GM19023 (cell line): Measurements from ENCODE around the gene CENPF.
"Not testable (repeated sequence)": the region's sequence is repeated elsewhere in the genome, so short reads cannot be mapped to it uniquely, and the experiment has no call there.

Experiments
- ATAC-seq: cut with Tn5 transposase; IDR thresholded peaks from one replicate; pipeline ENCODE4 v1.9.1; 2021; ENCODE audit warnings: mild to moderate bottlenecking, moderate library complexity; ENCODE audit not compliant: unreplicated experiment

Gene CENPF

DNA sequence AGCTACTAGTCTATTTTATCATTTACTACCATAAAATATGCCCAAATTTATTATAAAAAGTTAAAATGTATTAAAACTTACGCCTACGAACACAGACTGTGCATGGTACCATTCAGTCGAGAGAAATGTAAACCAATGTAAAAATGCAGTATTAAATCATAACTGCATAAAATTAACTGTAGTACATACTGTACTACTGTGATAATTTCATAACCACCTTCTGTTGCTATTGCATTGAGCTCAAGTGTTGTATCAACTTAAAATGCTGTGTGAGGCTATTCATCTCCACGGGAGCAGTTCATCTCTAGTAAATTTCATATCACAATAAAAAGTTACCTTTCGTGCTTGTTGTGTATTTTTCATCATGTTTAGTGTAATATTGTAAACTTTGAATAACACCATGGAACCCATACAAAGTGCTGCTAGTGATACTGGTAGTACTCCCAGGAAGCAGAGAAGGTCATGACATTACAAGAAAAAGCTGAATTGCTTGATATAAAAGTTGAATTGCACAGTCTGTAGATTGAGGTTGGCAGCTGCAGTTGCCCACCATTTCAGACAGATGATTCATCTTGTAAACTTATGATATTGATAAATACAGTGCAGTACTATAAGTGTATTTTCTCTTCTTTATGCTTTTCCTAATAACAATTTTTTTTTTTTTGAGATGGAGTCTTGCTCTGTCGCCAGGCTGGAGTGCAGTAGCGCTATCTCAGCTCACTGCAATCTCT lies 19.0 kb upstream of the CENPF start:
- ATAC-seq = no peak

DNA sequence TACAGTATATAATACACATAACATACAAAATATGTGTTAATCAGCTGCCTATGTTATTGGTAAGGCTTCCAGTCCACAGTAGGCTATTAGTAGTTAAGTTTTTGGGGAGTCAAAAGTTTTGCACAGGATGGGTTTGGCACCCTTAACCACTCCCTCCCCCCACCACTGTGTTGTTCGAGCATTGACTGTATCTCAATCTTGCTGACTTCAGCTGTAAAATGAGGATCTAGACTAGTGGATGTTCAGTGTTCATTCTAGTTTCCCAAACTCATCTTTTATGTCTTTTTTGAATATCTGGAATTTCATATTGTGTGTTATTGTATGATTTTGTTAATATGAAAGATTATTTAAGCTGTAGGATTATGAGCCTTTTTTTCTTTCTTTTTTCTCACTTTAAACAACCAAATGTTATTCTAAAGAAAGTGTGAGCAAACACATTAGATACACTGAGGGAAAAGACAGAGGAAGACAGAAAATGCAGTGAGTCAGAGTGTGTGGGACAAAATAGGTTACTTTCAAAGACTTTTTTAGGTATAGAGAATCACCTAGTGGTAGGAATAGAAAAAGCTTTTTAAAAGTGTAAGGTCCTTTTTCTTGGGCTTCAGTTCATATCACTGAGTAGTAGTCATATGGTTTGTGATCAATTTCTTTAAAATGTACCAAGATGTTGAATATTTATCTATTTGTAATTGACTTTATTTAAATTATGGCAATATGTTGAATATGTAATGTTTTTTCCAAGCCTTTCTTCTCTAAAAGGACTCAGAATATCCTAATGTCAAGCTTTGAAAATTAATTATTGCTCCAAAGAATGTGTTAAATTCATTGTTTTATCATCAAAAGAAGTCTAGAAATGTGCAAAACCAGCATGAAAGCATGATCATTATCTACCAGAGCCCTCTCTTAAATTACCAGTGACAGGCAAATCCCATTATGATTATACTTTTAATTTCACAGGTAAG lies 17.9 kb upstream of the CENPF start:
- peak; percentile 66 for ATAC-seq

DNA sequence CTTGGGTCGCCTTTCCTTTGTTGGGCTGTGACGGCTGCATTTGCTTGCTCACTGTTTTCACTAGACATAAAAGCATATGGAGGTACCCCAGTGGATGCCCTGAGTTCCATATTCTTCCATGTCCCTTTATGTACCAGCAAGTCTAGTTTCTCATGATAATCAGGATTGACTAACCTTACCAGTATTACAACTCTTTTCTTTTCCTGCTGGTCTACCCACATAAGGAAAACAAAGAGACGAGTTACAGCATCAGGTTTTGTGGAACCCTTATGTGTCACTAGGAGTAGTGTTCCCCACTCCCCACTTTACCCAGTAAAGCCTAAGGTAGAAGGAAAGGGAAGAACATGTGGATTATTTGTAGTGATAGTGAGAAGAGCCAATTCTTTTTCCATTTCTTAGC lies 16.4 kb upstream of the CENPF start:
- no peak for ATAC-seq

DNA sequence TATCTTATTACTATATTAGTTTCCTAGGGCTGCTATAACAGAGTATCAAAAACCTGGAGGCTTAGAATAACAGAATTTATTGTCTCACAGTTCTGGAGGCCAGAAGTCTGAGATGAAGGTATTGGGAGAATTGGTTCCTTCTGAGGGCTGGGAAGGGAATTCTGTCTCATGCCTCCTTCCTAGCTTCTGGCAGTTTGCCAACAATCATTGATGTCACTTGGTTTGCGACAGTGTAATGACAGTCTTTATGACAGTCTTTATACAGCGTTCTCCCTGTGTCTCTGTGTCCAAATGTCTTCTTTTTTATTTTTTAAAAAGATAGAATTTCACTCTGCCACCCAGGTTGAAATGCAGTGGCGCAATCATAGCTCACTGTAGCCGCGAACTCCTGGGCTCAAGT lies 15.8 kb upstream of the CENPF start:
- ATAC-seq = no peak

DNA sequence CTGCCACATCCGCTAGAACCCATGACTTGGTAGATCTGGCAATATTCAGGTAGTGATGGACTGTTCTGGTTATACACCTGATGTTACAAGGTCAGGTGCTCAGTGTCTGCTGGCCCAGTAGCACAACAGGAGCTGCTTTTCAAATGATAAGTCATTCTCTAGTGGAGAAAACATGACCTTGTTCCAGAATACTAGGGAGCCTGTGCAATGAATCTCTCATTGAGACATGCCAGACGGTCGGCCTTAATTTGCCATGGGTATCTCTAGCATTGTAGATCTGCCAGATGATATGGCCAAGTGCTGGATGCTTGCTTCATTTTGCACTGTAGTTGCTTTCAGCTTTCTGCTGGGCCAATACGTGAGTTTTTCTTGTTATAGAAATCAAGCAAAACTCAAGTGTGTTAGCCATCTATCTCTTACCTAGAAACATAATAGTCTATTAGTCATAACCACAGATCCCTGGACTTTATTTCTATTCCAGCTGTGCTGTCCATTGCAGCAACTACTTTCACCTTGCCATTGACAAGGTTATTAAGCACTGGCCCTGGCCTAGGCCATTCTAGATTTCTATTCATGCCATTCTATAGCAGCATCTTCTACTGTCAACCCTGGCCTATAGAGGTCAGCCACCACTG lies 13.9 kb upstream of the CENPF start:
- no peak for ATAC-seq

DNA sequence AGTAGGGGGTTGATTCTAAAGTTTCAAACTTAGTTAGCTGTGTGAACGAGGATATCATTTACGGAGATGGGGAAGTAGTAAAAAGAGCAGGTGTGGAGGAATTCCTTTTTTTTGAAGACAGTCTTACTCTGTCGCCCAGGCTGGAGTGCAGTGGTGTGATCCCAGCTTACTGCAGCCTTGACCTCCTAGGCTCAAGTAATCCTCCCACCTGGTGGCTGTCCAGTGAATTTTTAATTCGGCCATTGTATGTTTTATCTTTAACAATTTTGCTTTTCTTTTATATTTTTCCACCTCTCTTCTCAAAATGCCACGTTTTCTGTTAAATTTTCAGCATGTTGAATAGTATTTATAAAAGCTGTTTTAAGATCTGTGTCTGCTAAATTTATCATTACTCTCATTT lies 12.3 kb upstream of the CENPF start:
- ATAC-seq = no peak

DNA sequence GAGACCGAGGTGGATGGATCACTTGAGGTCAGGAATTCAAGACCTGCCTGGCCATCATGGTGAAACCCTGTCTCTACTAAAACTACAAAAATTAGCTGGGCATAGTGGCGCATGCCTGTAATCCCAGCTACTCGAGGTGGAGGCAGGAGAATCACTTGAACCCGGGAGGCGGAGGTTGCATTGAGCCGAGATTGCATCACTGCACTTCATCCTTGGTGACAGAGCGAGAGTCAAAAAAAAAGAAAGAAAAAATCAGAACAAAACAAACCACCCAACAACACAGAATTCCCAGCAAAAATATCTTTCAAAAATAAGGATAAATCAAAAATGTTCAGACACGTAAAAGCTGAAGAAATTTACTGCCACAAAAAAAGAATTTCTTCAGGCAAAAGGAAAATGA lies 11.1 kb upstream of the CENPF start:
- ATAC-seq = not testable (repeated sequence)

DNA sequence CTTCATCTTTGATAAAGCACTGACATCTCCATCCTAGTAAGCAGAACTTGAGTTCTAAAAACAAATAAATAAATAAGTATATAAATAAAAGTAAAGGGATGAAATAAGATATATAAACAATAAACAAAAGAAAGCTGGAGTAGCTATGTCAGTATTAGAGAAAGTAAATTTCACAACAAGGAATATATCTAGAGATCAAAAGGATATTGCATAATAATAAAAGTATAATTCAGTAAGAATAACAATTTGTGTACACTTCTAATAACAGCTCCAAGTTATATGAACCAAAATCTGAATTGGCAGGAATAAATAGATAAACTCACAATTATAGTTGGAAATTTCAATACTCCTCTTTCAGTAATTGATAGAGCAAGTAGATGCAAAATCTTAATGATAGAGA lies 9.8 kb upstream of the CENPF start:
- no peak for ATAC-seq

DNA sequence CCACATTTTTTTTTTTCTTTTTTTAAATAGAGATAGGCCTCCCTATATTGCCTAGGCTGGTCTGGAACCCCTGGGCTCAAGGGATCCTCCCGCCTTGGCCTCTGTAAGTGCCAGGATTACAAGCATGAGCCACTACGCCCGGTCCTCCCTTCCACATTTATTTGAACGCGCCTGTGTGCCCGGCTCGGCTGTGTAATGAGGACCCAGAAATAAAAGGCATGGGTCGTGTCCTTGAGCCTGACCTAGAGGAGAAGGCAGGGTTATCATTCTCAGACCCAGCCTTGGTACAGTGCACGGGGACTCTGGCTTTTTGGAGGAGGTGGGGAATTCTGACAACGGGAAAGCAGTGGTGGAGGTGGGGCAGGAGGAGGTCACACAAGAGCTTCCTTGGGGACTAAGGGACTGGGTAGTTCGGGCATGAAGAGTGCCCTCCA lies 841 bp downstream of the CENPF start:
- no peak for ATAC-seq

DNA sequence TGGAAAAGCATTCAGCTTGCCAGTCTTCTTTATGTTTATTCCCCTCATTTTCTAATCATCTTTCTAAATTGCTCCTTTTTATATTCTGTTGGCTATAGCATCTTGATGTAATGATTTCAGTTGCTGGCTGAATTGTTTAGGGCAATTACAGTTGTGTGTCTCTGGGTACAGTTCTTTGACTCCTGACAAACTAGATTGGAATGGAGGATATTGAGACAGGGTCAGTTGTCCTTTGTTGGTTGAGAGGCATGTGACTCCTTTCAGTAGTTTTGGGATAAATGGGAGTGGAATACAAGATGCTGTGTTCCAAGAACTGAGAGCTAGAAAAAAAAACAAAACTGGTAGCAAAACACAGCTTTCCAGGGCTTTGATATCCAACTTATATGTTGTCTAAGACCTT lies 1.5 kb downstream of the CENPF start:
- no peak for ATAC-seq

DNA sequence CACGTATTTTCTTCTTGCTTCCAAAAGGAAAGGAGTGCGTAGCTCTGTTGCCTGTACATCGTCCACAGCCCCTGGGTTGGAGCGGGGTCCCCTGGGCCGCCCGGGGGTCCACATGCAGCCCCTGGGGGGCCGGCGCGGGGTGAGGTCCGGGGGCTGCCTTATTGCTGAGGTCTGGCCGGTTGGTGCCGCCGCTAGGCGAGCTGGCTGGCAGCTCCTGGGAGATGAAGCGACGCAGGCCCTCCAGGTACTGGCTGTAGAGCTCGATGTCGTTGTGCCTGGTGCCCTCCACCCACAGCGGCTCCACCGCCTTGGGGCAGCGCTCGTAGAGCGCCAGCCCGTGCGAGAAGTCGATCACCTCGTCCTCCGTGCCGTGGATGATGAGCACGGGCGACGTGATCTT lies 2.5 kb downstream of the CENPF start:
- not testable (repeated sequence) for ATAC-seq

DNA sequence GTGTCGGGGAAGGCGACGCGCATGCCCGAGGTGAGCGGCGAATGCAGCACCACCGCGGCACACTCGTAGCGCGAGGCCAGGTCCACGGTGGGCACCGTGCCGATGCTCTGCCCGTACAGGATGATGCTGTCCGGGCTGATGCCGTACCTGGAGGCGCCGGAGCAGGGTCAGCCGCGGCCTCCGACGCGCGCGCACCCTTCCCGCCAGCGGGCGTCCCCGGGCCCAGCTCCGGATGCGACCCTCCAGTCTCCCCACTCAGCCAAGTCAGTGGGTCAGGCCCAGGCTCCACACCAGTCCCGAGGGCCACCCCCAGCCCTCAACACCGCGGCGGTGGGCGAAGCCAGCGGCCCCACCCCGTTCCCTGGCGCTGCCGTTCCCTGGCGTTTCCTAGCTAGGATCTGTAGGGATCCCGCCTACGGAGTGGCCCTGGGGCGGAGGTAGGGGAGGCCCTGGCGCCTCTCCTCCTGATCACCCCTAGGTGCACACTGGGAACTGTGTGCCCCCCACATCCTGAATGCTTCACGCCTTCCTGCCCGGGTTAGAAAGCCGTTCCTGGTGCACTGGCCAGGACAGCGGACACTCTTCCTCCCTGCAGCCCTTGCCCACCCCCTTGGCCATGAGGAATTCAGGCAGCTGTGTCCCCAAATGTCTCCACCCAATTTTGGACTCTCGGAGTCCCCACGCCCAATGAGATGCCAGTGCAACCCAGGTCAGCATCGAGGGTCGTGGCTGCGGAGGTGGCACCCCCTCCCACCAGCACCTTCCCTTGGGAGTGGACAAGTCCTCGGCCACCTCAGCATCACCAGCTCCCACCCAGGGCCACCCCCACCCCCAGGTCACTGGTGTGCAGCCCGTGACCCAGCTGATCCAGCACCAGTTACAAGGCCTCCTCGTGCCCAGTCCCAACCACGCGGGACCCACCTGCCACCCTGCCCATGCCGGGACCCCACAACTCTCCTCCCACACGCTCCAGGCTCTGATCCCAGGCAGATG lies 3.2 kb downstream of the CENPF start:
- ATAC-seq = not testable (repeated sequence)

DNA sequence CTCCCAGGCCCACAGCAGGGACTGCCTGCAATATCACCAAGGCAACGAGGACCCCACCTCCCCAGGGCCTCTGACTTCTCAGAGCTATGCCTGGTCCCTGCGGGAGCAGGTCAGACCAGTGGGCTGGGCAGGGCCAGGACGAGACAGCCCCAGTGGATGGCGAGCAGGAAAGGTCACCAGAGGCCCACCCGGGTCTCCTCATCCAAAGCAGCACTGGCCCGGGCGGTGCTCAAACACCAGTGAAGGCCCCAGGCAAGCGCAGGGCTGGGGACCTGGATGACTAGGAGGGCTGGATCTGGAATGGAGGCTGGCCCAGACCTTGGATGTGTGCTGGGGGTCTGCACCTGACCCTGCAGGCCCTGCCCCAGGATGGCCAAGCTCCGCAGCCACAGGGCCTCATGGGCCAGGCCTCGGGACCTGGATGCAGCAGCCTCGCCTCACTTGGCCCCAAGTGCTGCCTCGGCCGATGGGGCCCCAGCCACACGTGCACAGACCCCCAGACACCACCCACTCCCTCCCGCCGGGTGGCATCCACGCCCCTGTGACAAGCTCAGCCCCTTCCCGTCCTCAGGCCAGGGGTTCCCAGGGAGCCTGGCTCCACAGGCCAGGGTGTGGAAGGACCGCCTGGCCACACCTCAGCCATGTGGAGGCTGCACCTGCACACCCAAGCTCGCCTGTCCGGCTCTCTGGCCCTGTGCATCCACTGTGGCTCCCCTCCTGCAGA lies 4.7 kb downstream of the CENPF start:
- ATAC-seq = not testable (repeated sequence)

DNA sequence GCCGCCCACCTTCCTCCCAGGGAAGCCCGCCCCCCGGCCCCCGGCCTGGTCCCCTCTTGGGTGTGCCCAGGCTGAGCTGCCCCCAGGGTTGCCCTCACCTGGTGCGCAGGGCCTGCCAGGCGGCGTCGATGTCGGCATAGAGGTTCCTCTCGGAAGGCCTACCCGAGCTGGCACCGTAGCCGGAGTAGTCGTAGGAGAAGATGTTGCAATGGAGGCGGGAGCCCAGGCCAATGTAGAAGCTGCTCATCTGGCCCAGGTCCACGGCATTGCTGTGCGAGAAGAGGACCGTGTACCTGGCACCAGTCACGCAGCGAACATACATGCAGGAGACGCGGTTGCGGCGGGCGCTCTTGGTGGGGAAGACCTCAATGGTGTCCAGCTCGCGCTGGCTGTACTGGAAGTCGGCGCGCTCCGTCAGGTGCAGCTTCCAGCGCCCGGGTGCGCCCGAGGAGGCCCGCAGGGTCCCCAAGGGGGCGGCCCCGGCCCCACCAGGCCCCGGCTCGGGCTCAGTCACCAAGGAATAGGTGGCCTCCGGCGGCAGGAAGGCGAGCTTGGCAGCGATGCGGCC lies 5.3 kb downstream of the CENPF start:
- ATAC-seq = not testable (repeated sequence)

DNA sequence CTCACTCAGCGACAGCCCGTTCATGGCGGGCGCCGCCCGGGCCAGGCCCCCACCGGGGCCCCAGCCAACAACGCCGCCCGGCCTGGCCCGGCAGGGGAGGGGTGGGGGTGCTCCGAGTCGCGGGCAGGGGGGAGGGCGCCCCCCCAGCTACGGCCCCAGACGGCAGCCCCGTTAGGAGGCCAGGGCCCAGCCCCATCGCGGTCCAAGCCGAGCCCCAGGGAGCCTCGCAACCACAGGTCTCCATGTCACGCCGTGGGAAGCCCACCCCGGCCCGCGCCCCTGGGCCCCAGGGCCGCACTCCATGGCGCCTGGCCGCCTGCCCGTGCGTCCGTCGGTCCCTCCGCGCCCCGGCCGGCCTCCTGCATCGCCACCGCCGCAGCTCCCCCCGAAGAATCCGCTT lies 5.8 kb downstream of the CENPF start:
- not testable (repeated sequence) for ATAC-seq

DNA sequence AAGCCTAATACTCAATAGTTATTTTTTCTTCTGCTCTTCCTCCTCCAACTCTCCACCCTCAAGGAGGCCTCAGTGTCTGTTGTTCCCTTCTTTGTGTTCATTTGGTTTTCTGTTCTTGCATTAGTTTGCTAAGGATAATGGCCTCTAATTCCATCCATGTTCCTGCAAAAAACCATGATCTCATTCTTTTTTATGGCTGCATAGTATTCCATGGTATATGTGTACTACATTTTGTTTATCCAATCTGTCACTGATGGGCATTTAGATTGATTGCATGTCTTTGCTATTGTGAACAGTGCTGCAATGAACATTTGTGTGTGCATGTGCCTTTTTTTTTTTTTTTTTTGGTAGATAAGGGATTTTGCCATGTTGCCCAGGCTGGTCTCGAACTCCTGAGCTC lies 6.7 kb downstream of the CENPF start:
- ATAC-seq = no peak

DNA sequence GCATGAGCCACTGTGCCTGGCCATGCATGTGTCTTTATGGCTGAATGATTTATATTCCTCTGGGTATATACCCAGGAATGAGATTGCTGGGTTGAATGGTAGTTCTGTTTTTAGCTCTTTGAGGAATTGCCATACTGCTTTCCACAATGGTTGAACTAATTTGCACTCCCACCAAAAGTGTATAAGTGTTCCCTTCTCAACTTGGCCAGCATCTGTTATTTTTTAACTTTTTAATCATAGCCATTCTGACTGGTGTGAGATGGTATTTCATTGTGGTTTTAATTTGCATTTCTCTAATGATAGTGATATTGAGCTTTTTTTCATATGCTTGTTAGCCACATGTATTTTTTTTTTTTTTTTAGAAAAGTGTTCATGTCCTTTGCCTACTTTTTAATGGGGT lies 7.1 kb downstream of the CENPF start:
- not testable (repeated sequence) for ATAC-seq

DNA sequence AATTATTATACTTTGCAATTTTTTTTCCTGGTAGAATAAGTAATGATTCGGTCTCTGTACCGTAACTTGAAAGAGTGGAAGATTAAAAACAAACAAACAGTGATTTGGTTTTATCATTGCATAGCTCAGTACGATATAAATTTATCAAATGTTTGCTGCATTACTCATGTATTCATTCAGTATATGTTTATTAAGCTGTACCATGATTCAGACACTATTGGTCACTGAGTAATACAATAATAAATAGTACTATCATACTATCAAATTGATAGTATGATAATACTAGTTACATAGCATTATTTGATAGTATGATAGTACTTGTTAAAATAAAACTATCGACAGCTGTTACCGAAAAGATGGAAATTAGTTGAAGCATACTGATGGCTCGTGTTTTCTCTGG lies 12.1 kb downstream of the CENPF start:
- no peak for ATAC-seq

DNA sequence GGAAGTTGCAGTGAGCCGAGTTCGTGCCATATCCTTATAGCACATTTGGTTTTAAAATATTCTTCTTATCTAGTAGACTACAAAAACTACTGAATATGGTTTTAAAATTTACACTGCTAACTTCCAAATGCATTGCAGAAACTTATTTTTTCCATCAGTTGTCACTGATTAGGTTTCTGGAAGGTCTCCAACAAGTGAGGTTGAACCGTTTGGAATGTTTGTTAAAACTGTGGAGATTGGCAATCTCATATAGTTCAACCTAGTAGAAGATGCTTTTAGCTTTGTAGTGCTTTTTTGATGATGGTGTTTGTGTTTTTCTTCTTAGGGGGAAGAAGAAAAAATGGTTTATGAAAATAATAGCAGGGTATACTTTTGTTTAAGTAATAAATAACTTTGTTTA lies 12.9 kb downstream of the CENPF start:
- ATAC-seq = no peak
